ENCODE data around the gene P4HA3.

P4HA3 gene

GRCh38 chr11:74307434-74307833 lies 4.0 kb downstream of the P4HA3 start:
- TF ChIP-seq CREB5 (CRISPR knock-in tag; IDR thresholded peaks at IDR 0.05; ENCODE audit: low read depth) (no peak), BACH2 (CRISPR knock-in tag; IDR thresholded peaks at IDR 0.05; ENCODE audit: borderline replicate concordance) (no peak)
- ATAC-seq, result peak; percentile 39

GRCh38 chr11:74306435-74307175 lies 4.8 kb downstream of the P4HA3 start:
- peak; percentile 25; the same call in 2 of the 3 replicates for ATAC-seq
- no peak for TF ChIP-seq PPARA (CRISPR knock-in tag; IDR thresholded peaks at IDR 0.05; ENCODE audit: borderline replicate concordance)
- TF ChIP-seq PATZ1 (CRISPR knock-in tag; IDR thresholded peaks at IDR 0.05; ENCODE audit: borderline replicate concordance), result no peak
- no peak for TF ChIP-seq ZC3H10 (CRISPR knock-in tag; IDR thresholded peaks at IDR 0.05)
- no peak for TF ChIP-seq CSDC2 (CRISPR knock-in tag; IDR thresholded peaks at IDR 0.05)
- TF ChIP-seq OSR1 (CRISPR knock-in tag; IDR thresholded peaks at IDR 0.05), result no peak
- no peak for TF ChIP-seq TCF4 (CRISPR knock-in tag; IDR thresholded peaks at IDR 0.05; ENCODE audit: borderline replicate concordance)
- TF ChIP-seq CREB5 (CRISPR knock-in tag; IDR thresholded peaks at IDR 0.05; ENCODE audit: low read depth), result no peak
- no peak for TF ChIP-seq ZNF8 (CRISPR knock-in tag; IDR thresholded peaks at IDR 0.05)
- TF ChIP-seq ZFP3 (CRISPR knock-in tag; IDR thresholded peaks at IDR 0.05), result no peak
- no peak for TF ChIP-seq GLIS3 (CRISPR knock-in tag; IDR thresholded peaks at IDR 0.05)
- no peak for TF ChIP-seq ARNTL (CRISPR knock-in tag; IDR thresholded peaks at IDR 0.05; ENCODE audit: borderline replicate concordance, low read depth)
- TF ChIP-seq TSHZ2 (CRISPR knock-in tag; IDR thresholded peaks at IDR 0.05), result no peak
- TF ChIP-seq ZNF70 (CRISPR knock-in tag; IDR thresholded peaks at IDR 0.05), result no peak

GRCh38 chr11:74299015-74299414 lies 12.4 kb downstream of the P4HA3 start:
- peak; percentile 93 for ATAC-seq
- TF ChIP-seq RARB (CRISPR knock-in tag; IDR thresholded peaks at IDR 0.05), result no peak

- ATAC-seq, result no peak
- TF ChIP-seq ZNF8 (CRISPR knock-in tag; IDR thresholded peaks at IDR 0.05) (no peak), TCF4 (CRISPR knock-in tag; IDR thresholded peaks at IDR 0.05; ENCODE audit: borderline replicate concordance) (no peak), BACH2 (CRISPR knock-in tag; IDR thresholded peaks at IDR 0.05; ENCODE audit: borderline replicate concordance) (no peak), CREB5 (CRISPR knock-in tag; IDR thresholded peaks at IDR 0.05; ENCODE audit: low read depth) (no peak), RARB (CRISPR knock-in tag; IDR thresholded peaks at IDR 0.05) (no peak), PPARA (CRISPR knock-in tag; IDR thresholded peaks at IDR 0.05; ENCODE audit: borderline replicate concordance) (no peak), POU6F1 (CRISPR knock-in tag; IDR thresholded peaks at IDR 0.05; ENCODE audit: borderline replicate concordance, low read depth) (no peak), SNAI2 (CRISPR knock-in tag; IDR thresholded peaks at IDR 0.05) (no peak), ISL1 (CRISPR knock-in tag; IDR thresholded peaks at IDR 0.05) (no peak), ZC3H10 (CRISPR knock-in tag; IDR thresholded peaks at IDR 0.05) (no peak), ESRRG (CRISPR knock-in tag; IDR thresholded peaks at IDR 0.05) (no peak), CSDC2 (CRISPR knock-in tag; IDR thresholded peaks at IDR 0.05) (no peak), ZNF70 (CRISPR knock-in tag; IDR thresholded peaks at IDR 0.05) (no peak), OSR1 (CRISPR knock-in tag; IDR thresholded peaks at IDR 0.05) (no peak), GLIS3 (CRISPR knock-in tag; IDR thresholded peaks at IDR 0.05) (no peak), CSRNP3 (CRISPR knock-in tag; IDR thresholded peaks at IDR 0.05) (no peak)
Measured at GRCh38 chr11:74297484-74297883, 14.0 kb downstream of the P4HA3 start.
